Upper lobe of right lung (tissue), 1 donor: ENCODE data around the gene PTPRA. TPM values are rescaled to one million over a fixed set of nuclear protein-coding genes. Genes with fewer than 3 reads are reported as not detected.

Experiments used
- ATAC-seq: fragments of 200-7000 bp; cut with Tn5 transposase; one replicate; pipeline ENCODE4 v1.9.1; 2020; ENCODE audit warnings: mild to moderate bottlenecking, moderate library complexity
- DNase-seq: peaks from one replicate; pipeline ENCODE4 v3.0.0-alpha.2; 2020
- H3K27ac ChIP-seq: fragments of 200-600 bp; one replicate; pipeline ENCODE4 v1.8.0; 2022
- H3K27me3 ChIP-seq: fragments of 200-600 bp; one replicate; pipeline ENCODE4 v1.8.0; 2022; ENCODE audit warnings: mild to moderate bottlenecking
- H3K36me3 ChIP-seq: fragments of 200-600 bp; one replicate; pipeline ENCODE4 v1.8.0; 2022
- H3K4me1 ChIP-seq: fragments of 200-600 bp; one replicate; pipeline ENCODE4 v1.8.0; 2022
- H3K4me3 ChIP-seq: fragments of 200-600 bp; one replicate; pipeline ENCODE4 v1.8.0; 2022; ENCODE audit warnings: mild to moderate bottlenecking
- H3K9me3 ChIP-seq: fragments of 200-600 bp; one replicate; pipeline ENCODE4 v1.8.0; 2022
- intact Hi-C: fragments of 100-400 bp; cut with DNase I; formaldehyde crosslinking; loops from one replicate; pipeline ENCODE4 v1.11.0; 2022
- total RNA-seq: library from RNA; stranded (reverse); fragmentation: NEBNext Ultra II Directional; extraction: Animal tissue kit (Norgen Biotek cat#: 25700); gene quantifications from one replicate; pipeline ENCODE4 v1.2.1, GENCODE V29; 2021
- TF ChIP-seq, protein P1 (sequence below): fragments of 200-600 bp; IDR thresholded peaks from one replicate; pipeline ENCODE4 v1.8.0; 2022; ENCODE audit warnings: antibody characterized with exemption
- donor health status: DM: no; HTN: yes; CAD: no; lungs with severe emphysema.

Gene PTPRA
- total RNA-seq, 1 donor from 2014 or later, result 69.6 TPM

DNA sequence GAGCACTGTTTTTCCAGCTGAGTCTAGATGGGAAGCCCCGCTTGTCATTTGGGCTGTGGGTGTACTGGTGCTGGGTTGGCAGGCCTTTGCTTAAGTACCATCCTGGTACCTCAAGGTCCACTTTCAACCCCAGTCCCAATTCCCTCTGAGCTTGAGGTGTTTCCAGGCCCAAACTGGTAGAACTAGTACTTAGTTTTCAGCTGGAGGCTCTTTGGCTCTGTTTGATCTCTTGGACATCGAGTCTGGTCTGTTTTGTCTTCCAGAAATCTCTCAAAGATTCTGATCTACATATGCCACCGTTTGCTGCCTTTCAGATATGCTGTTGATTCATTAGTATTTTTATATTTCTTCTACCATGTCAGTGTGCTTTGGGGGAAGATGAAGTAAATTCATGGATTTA, 108.4 kb downstream of the PTPRA start:
- peaks cover 17% of the 10 kb centered on the region for H3K4me1 ChIP-seq
- no peak for DNase-seq
- H3K27ac ChIP-seq, result no peak overlapping the region
- H3K4me3 ChIP-seq, result no peak overlapping the region
- H3K27me3 ChIP-seq, result no peaks in the 10 kb centered on the region
- TF ChIP-seq, protein P1, sequence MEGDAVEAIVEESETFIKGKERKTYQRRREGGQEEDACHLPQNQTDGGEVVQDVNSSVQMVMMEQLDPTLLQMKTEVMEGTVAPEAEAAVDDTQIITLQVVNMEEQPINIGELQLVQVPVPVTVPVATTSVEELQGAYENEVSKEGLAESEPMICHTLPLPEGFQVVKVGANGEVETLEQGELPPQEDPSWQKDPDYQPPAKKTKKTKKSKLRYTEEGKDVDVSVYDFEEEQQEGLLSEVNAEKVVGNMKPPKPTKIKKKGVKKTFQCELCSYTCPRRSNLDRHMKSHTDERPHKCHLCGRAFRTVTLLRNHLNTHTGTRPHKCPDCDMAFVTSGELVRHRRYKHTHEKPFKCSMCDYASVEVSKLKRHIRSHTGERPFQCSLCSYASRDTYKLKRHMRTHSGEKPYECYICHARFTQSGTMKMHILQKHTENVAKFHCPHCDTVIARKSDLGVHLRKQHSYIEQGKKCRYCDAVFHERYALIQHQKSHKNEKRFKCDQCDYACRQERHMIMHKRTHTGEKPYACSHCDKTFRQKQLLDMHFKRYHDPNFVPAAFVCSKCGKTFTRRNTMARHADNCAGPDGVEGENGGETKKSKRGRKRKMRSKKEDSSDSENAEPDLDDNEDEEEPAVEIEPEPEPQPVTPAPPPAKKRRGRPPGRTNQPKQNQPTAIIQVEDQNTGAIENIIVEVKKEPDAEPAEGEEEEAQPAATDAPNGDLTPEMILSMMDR, result no peak
- H3K9me3 ChIP-seq, result no peaks in the 10 kb centered on the region
- no peak for ATAC-seq
- intact Hi-C loops, result no loop called here
- H3K36me3 ChIP-seq, result peaks cover 3% of the 10 kb centered on the region

DNA sequence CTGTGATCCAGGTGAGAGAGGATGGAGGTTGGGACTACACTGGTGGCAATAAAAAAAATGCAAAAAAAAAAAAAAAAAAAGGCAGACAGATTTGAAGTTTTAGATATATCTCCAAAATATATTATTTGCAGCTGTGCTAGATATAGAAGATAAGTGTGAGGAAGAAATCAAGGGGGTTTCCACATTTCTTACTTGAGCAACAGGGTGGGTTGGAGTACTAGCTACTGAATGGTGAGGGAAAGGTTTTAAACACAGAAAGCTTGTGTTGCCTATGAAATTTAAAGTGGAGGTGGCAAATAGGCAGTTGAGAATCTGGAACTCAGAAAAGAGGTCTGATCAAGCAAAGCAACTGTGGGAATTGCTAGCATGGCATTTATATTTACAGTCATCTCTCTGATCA, 110.2 kb downstream of the PTPRA start:
- ATAC-seq, result no peak

DNA sequence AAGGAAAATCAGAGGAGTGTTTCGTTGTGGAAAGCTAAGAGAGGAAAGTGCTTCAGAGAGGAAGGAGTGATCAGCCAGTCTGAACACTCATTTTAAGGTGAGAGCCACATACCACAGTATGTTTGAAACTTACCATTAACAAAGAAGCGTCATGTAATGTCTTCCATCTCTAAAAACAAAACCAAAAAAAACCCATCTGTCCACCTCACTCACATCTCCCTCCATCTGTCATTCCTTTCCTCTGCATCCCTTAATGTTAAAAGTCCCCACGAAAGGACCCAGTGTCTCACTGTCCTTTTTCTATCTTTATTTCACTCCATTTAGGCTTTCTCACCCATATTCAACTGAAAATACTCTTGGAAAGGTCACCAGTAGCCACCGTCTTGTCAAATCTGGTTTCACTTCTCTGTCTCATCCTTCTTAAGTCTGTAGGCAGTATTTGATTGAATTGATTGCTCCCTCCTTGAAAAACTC, 110.8 kb downstream of the PTPRA start:
- H3K27ac ChIP-seq, result no peak overlapping the region
- DNase-seq, result no peak
- H3K9me3 ChIP-seq, result no peaks in the 10 kb centered on the region

More for the DNA sequence above, 110.2 kb downstream of the PTPRA start:
- Histone ChIP-seq H3K27me3 (no peaks in the 10 kb centered on the region), H3K4me1 (peaks cover 17% of the 10 kb centered on the region), H3K36me3 (peaks cover 22% of the 10 kb centered on the region), H3K9me3 (no peaks in the 10 kb centered on the region), H3K4me3 (no peak overlapping the region), H3K27ac (no peak overlapping the region)
- DNase-seq, result no peak
- intact Hi-C loops, result no loop called here
- TF ChIP-seq, protein P1, result no peak

DNA sequence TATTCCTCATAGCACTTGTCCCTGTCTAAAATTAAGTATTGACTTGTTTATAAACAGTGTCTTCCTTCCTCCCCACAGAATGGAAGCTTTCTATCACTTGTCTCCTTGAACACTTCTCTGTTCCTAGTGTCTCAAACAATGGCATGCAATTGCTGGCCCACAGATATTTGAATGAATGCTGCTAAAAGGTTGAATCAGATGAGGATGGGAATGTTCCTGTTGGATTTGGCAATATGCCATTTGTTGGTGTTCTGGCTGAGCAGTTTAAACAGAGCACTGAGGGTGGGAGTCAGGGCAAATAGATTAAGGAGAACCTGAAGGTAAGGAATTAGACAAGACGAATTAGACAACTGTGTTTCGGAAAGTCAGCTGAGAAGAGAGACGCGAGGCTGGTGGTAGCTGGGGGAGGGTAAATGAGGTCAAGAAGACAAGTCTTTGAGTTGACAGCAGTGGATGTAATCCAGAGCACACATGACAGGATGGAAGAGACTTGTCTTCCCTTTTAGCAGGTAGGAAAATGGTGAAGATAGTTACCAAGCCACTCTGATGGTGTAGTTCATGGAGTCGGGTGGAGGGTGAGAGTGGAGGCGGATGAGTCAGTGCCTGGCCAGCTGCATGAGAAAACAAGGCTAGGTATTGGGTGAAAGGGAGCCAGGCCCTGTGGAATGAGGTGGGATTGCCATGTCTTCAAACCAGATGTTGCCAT, 111.8 kb downstream of the PTPRA start:
- H3K4me3 ChIP-seq, result no peak overlapping the region
- no peaks in the 10 kb centered on the region for H3K27me3 ChIP-seq
- H3K9me3 ChIP-seq, result no peaks in the 10 kb centered on the region
- H3K36me3 ChIP-seq, result peaks cover 38% of the 10 kb centered on the region
- intact Hi-C loops, result no loop called here
- DNase-seq (no peak), ATAC-seq (peak; percentile 32)
- peaks cover 17% of the 10 kb centered on the region for H3K4me1 ChIP-seq
- no peak overlapping the region for H3K27ac ChIP-seq
- TF ChIP-seq, protein P1, result no peak

More for the DNA sequence above, 110.8 kb downstream of the PTPRA start:
- intact Hi-C loops, result no loop called here
- Histone ChIP-seq H3K4me3 (no peak overlapping the region), H3K36me3 (peaks cover 27% of the 10 kb centered on the region), H3K27me3 (no peaks in the 10 kb centered on the region), H3K4me1 (peaks cover 17% of the 10 kb centered on the region)
- peak; percentile 19 for ATAC-seq
- TF ChIP-seq, protein P1, result no peak

DNA sequence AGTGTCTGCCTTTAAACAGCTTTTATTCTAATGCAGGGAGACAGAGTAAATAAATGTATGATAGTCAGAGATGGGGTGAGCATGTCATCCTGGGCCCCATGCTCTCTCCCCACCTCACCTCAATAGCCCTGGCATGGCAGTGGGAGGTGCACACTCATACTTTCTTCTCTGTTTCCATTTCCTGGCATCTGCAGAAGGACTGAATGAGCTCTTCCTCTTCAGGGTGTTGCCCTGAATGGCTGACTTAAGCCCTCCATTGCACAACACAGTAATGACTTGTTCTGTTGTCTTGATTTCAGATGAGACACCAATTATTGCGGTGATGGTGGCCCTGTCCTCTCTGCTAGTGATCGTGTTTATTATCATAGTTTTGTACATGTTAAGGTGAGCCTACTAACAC, 113.2 kb downstream of the PTPRA start:
- H3K4me3 ChIP-seq, result no peak overlapping the region
- no peaks in the 10 kb centered on the region for H3K27me3 ChIP-seq
- peaks cover 17% of the 10 kb centered on the region for H3K4me1 ChIP-seq
- no peak overlapping the region for H3K27ac ChIP-seq
- H3K36me3 ChIP-seq, result peaks cover 51% of the 10 kb centered on the region
- no peaks in the 10 kb centered on the region for H3K9me3 ChIP-seq
- intact Hi-C loops, result no loop called here
- peak; percentile 87 for ATAC-seq
- TF ChIP-seq, protein P1, result no peak
- DNase-seq, result no peak
